RWPE2 (cell line): ENCODE measurements around the gene IHH.

Experiments
- ATAC-seq: fragments of 200-7000 bp; cut with Tn5 transposase; 3 replicates; pipeline ENCODE4 v1.9.1; 2021; ENCODE audit warnings: low read depth
- DNase-seq: peaks from one replicate; pipeline ENCODE4 v3.0.0-alpha.2; 2020; ENCODE audit warnings: low spot score
- H3K27ac ChIP-seq: fragments of 450-650 bp; 2 replicates; pipeline ENCODE4 v1.5.1; 2017; ENCODE audit warnings: mild to moderate bottlenecking; ENCODE audit not compliant: poor library complexity, severe bottlenecking
- H3K27me3 ChIP-seq: fragments of 250-450 bp; sonication (Bioruptor Pico); 2 replicates; pipeline ENCODE4 v1.5.1; 2021; ENCODE audit warnings: mild to moderate bottlenecking, moderate library complexity; ENCODE audit not compliant: insufficient read depth, poor library complexity, severe bottlenecking
- H3K36me3 ChIP-seq: fragments of 250-450 bp; sonication (Bioruptor Pico); 2 replicates; pipeline ENCODE4 v1.5.1; 2020; ENCODE audit warnings: low read depth, mild to moderate bottlenecking, moderate library complexity
- H3K4me1 ChIP-seq: fragments of 250-450 bp; sonication (Bioruptor Pico); 2 replicates; pipeline ENCODE4 v1.5.1; 2021; ENCODE audit warnings: mild to moderate bottlenecking, moderate library complexity; ENCODE audit not compliant: insufficient read depth, poor library complexity, severe bottlenecking
- H3K4me3 ChIP-seq: fragments of 250-450 bp; sonication (Bioruptor Pico); 2 replicates; pipeline ENCODE4 v1.5.1; 2021; ENCODE audit warnings: mild to moderate bottlenecking, moderate library complexity; ENCODE audit not compliant: severe bottlenecking
- H3K9me3 ChIP-seq: fragments of 250-450 bp; sonication (Bioruptor Pico); 2 replicates; pipeline ENCODE4 v1.5.1; 2021; ENCODE audit warnings: mild to moderate bottlenecking, moderate library complexity; ENCODE audit not compliant: severe bottlenecking
- CTCF ChIP-seq: fragments of 450-650 bp; IDR thresholded peaks from one replicate; pipeline ENCODE4 v1.5.1; 2017; ENCODE audit warnings: mild to moderate bottlenecking, moderate library complexity; ENCODE audit not compliant: poor library complexity, severe bottlenecking

Gene IHH

DNA sequence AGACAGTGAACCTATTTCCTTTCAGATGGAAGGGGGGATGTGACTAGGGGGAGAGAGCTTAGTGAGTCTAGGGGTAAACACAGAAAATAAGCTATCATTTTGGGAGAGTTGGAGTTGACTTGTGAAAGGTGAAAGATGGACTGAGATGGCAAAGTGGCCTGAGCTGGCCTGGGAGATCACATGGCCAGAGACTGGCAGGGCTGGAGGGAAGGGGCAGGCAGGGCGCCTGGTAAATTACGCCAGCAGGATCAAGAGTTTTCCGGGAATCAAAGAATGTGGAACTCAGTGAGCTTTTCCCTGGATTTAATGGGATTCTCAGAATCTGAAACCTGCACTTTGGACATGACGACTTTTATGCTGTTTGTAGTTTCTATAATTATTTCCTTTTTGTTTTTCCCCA lies 18.6 kb downstream of the IHH start:
- no peak overlapping the region for H3K27ac ChIP-seq
- H3K36me3 ChIP-seq: no peaks in the 10 kb centered on the region
- no peak for TF ChIP-seq CTCF
- ATAC-seq (no peak), DNase-seq (no peak)
- H3K4me1 ChIP-seq: no peaks in the 10 kb centered on the region
- H3K9me3 ChIP-seq: no peaks in the 10 kb centered on the region
- no peak overlapping the region for H3K4me3 ChIP-seq
- no peaks in the 10 kb centered on the region for H3K27me3 ChIP-seq

DNA sequence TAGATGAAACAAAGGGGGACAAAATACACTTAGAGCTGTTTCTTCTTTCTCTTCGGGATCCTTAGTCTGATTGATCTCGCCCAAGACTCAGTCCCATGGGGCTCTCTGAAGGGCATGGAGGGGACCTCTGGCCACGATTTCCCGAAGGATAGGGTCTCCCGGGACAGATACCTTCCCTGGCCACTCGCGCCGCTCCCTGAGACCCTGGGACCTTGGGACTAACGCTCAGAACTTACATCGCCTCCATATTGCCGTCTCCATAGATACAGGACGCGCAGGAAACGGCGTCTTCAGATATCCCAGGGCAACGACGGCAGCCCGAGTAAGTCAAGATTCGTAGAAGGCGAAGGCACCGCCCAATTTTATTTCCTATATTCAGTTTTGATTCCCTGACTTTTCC lies 19.5 kb downstream of the IHH start, which contains the start of gene CFAP65:
CFAP65 (minus strand) TSS at position 265 of the 400 bp plus-strand sequence. CDS start 2,468 bp downstream, outside the sequence.
- H3K4me3 ChIP-seq: peak within 1 kb of the TSS; percentile 37
- no peaks in the 10 kb centered on the region for H3K27me3 ChIP-seq
- no peaks in the 10 kb centered on the region for H3K36me3 ChIP-seq
- no peak for TF ChIP-seq CTCF
- ATAC-seq (peak; percentile 69; the same call in 2 of the 3 replicates), DNase-seq (no peak)
- no peaks in the 10 kb centered on the region for H3K9me3 ChIP-seq
- no peak within 1 kb of the TSS for H3K27ac ChIP-seq
- H3K4me1 ChIP-seq: no peaks in the 10 kb centered on the region

DNA sequence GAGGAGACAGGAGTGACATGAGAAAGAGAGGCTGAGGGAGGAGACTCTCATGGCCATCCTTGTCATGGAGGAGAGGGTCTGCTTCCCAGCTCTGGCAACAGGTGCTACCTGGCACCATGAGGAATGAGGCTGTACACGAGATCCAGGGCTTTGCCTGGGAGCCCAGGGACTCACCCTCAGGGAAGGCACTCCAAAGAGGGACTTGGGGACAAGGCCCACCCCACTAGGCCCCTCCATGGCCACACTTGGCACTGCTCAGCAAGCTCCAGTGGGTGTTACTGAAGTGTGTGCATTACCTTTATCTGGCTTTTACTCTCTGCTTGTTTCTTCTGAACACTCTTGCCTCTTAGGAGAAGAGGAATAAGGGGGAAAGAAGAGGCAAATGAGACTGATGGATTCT lies 22.1 kb downstream of the IHH start:
- H3K36me3 ChIP-seq: no peaks in the 10 kb centered on the region
- no peak for DNase-seq
- H3K27ac ChIP-seq: no peak overlapping the region
- TF ChIP-seq CTCF: no peak
- no peak for ATAC-seq
- no peak overlapping the region for H3K4me3 ChIP-seq
- H3K27me3 ChIP-seq: peaks cover 8% of the 10 kb centered on the region
- no peaks in the 10 kb centered on the region for H3K9me3 ChIP-seq
- H3K4me1 ChIP-seq: no peaks in the 10 kb centered on the region

DNA sequence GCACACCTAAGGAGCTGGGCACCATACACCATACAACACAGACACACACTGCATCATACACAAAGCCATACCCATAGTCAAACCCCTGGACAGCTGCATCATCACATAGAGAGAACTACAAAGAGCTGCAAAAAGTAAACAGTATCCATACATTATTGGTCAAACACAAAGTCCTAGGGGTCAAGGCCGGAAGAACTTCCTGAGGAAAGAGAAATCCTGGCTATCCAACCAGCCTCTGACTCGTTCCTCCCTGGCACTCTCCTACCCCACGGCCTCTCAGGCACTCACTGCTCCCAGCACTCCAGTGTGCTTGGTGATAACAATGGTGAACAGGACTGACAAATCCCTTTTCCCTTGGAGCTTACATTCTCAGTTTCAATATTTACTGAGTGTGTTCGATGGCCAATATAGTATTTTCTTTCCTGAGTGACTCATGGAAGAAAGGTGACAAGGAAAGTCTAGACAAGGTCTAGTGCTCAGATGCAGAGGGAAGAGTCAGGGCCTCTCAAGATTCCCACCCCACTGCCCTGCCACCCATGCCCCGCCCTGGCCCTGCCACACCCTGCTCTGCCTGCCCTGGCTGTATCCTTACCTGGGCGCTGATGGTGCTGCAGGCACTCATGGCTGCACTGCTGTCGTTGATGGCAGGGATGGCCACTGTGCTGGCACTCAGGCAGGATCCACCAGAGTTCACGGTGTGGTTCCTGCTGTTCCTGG lies 22.8 kb downstream of the IHH start:
- H3K4me3 ChIP-seq: no peak overlapping the region
- TF ChIP-seq CTCF: no peak
- no peak for DNase-seq
- no peaks in the 10 kb centered on the region for H3K4me1 ChIP-seq
- H3K27ac ChIP-seq: no peak overlapping the region
- peaks cover 8% of the 10 kb centered on the region for H3K27me3 ChIP-seq
- no peaks in the 10 kb centered on the region for H3K9me3 ChIP-seq
- no peak for ATAC-seq
- no peaks in the 10 kb centered on the region for H3K36me3 ChIP-seq

- no peak overlapping the region for H3K27ac ChIP-seq
- DNase-seq (no peak), ATAC-seq (no peak)
- no peaks in the 10 kb centered on the region for H3K4me1 ChIP-seq
- no peaks in the 10 kb centered on the region for H3K9me3 ChIP-seq
- H3K4me3 ChIP-seq: no peak overlapping the region
- H3K36me3 ChIP-seq: no peaks in the 10 kb centered on the region
- TF ChIP-seq CTCF: no peak
- peaks cover 8% of the 10 kb centered on the region for H3K27me3 ChIP-seq
Measured at GRCh38 chr2:219035942-219036341, 24.8 kb downstream of the IHH start.
